Measurements from ENCODE around the gene ADAMTS14.
"Not testable (repeated sequence)": the region's sequence is repeated elsewhere in the genome, so short reads cannot be mapped to it uniquely, and the experiment has no call there.

Gene ADAMTS14

GRCh38 chr10:70758757-70759514 is 86.6 kb downstream of the ADAMTS14 start:
- 0 out of 2 replicates have a peak overlapping the region, but pooled peaks have one; percentile 40 for H3K27ac ChIP-seq
- no peak for TF ChIP-seq Cebpa-rat (IDR thresholded peaks at IDR 0.05)
- no peak overlapping the region for H3K9ac ChIP-seq
- no peaks in the 10 kb centered on the region for H3K27me3 ChIP-seq
- no peaks in the 10 kb centered on the region for H4K20me1 ChIP-seq
- no peak overlapping the region for H3K4me3 ChIP-seq
- H3K4me1 ChIP-seq = peaks cover 43% of the 10 kb centered on the region
- H3K4me2 ChIP-seq = peak overlapping the region; percentile 48; the same call in 1 of the 2 replicates
- H3K9me3 ChIP-seq = no peaks in the 10 kb centered on the region
- H3K36me3 ChIP-seq = no peaks in the 10 kb centered on the region

- no peak overlapping the region for H3K9ac ChIP-seq
These were observed 87.5 kb downstream of the ADAMTS14 start for GRCh38 chr10:70759781-70760180.

GRCh38 chr10:70760271-70760787 is 88.0 kb downstream of the ADAMTS14 start:
- Histone ChIP-seq H3K27me3 (no peaks in the 10 kb centered on the region), H3K9ac (no peak overlapping the region), H3K4me1 (peaks cover 48% of the 10 kb centered on the region), H3K36me3 (no peaks in the 10 kb centered on the region), H3K4me2 (peak overlapping the region; percentile 48; the same call in 1 of the 2 replicates), H4K20me1 (no peaks in the 10 kb centered on the region), H3K9me3 (peaks cover 5% of the 10 kb centered on the region), H3K4me3 (no peak overlapping the region), H3K27ac (peak overlapping the region; percentile 40; the same call in 1 of the 2 replicates)
- no peak for TF ChIP-seq Cebpa-rat (IDR thresholded peaks at IDR 0.05)

More at GRCh38 chr10:70759781-70760180, 87.5 kb downstream of the ADAMTS14 start:
- Histone ChIP-seq H3K4me1 (peaks cover 48% of the 10 kb centered on the region), H3K36me3 (no peaks in the 10 kb centered on the region), H3K9me3 (no peaks in the 10 kb centered on the region), H3K4me2 (peak overlapping the region; percentile 48; the same call in 1 of the 2 replicates), H3K27ac (peak overlapping the region; percentile 40), H3K27me3 (no peaks in the 10 kb centered on the region), H4K20me1 (no peaks in the 10 kb centered on the region), H3K4me3 (no peak overlapping the region)
- 0 out of 2 replicates have a peak, but pooled peaks have one; percentile 27 for TF ChIP-seq Cebpa-rat (IDR thresholded peaks at IDR 0.05)

- H3K9ac ChIP-seq = no peak overlapping the region
- H4K20me1 ChIP-seq = no peaks in the 10 kb centered on the region
- H3K36me3 ChIP-seq = peaks cover 6% of the 10 kb centered on the region; the same call in 1 of the 2 replicates
- H3K9me3 ChIP-seq = peaks cover 13% of the 10 kb centered on the region
- H3K4me2 ChIP-seq = no peak overlapping the region
- no peaks in the 10 kb centered on the region for H3K27me3 ChIP-seq
- H3K4me1 ChIP-seq = peaks cover 48% of the 10 kb centered on the region
- peak overlapping the region; percentile 42; the same call in 1 of the 2 replicates for H3K27ac ChIP-seq
- no peak overlapping the region for H3K4me3 ChIP-seq
- no peak for TF ChIP-seq Cebpa-rat (IDR thresholded peaks at IDR 0.05)
These were observed 88.8 kb downstream of the ADAMTS14 start for GRCh38 chr10:70761031-70761601.

- TF ChIP-seq Cebpa-rat (IDR thresholded peaks at IDR 0.05) = no peak
- no peak overlapping the region for H3K4me3 ChIP-seq
- no peak overlapping the region for H3K9ac ChIP-seq
- peak overlapping the region; percentile 92 for H3K4me2 ChIP-seq
- H3K9me3 ChIP-seq = peaks cover 20% of the 10 kb centered on the region
- no peaks in the 10 kb centered on the region for H4K20me1 ChIP-seq
- H3K27ac ChIP-seq = peak overlapping the region; percentile 82
- no peaks in the 10 kb centered on the region for H3K27me3 ChIP-seq
- H3K36me3 ChIP-seq = peaks cover 8% of the 10 kb centered on the region; the same call in 1 of the 2 replicates
- H3K4me1 ChIP-seq = peaks cover 48% of the 10 kb centered on the region
These were observed 89.5 kb downstream of the ADAMTS14 start for GRCh38 chr10:70761727-70762350.

GRCh38 chr10:70762441-70763175 is 90.3 kb downstream of the ADAMTS14 start:
- H4K20me1 ChIP-seq = no peaks in the 10 kb centered on the region
- H3K36me3 ChIP-seq = peaks cover 8% of the 10 kb centered on the region; the same call in 1 of the 2 replicates
- peaks cover 48% of the 10 kb centered on the region for H3K4me1 ChIP-seq
- H3K27ac ChIP-seq = peak overlapping the region; percentile 82
- H3K4me2 ChIP-seq = peak overlapping the region; percentile 92
- TF ChIP-seq Cebpa-rat (IDR thresholded peaks at IDR 0.05) = peak; percentile 98
- H3K27me3 ChIP-seq = no peaks in the 10 kb centered on the region
- peak overlapping the region; percentile 68; the same call in 1 of the 2 replicates for H3K9ac ChIP-seq
- H3K4me3 ChIP-seq = peak overlapping the region; percentile 31; the same call in 1 of the 2 replicates
- peaks cover 26% of the 10 kb centered on the region for H3K9me3 ChIP-seq

- peaks cover 48% of the 10 kb centered on the region for H3K4me1 ChIP-seq
- peak overlapping the region; percentile 82 for H3K27ac ChIP-seq
- peaks cover 29% of the 10 kb centered on the region for H3K9me3 ChIP-seq
- H4K20me1 ChIP-seq = no peaks in the 10 kb centered on the region
- peak overlapping the region; percentile 31; the same call in 1 of the 2 replicates for H3K4me3 ChIP-seq
- H3K4me2 ChIP-seq = peak overlapping the region; percentile 92
- peak overlapping the region; percentile 68; the same call in 1 of the 2 replicates for H3K9ac ChIP-seq
- TF ChIP-seq Cebpa-rat (IDR thresholded peaks at IDR 0.05) = no peak
- peaks cover 8% of the 10 kb centered on the region; the same call in 1 of the 2 replicates for H3K36me3 ChIP-seq
- no peaks in the 10 kb centered on the region for H3K27me3 ChIP-seq
These were observed 91.3 kb downstream of the ADAMTS14 start for GRCh38 chr10:70763567-70763966.

- Histone ChIP-seq H3K4me2 (no peak overlapping the region), H3K27ac (no peak overlapping the region), H3K4me3 (no peak overlapping the region), H4K20me1 (no peaks in the 10 kb centered on the region), H3K9me3 (peaks cover 29% of the 10 kb centered on the region), H3K27me3 (no peaks in the 10 kb centered on the region), H3K36me3 (peaks cover 8% of the 10 kb centered on the region; the same call in 1 of the 2 replicates), H3K4me1 (peaks cover 30% of the 10 kb centered on the region), H3K9ac (no peak overlapping the region)
- no peak for TF ChIP-seq Cebpa-rat (IDR thresholded peaks at IDR 0.05)
These were observed 93.7 kb downstream of the ADAMTS14 start for GRCh38 chr10:70765794-70766594.

GRCh38 chr10:70768026-70768685 is 95.8 kb downstream of the ADAMTS14 start:
- H3K36me3 ChIP-seq, H3K27me3 ChIP-seq, H3K9ac ChIP-seq, H3K27ac ChIP-seq, H3K4me2 ChIP-seq, H4K20me1 ChIP-seq, H3K4me3 ChIP-seq: not testable (repeated sequence)
- Histone ChIP-seq H3K4me1 (peaks cover 12% of the 10 kb centered on the region), H3K9me3 (peaks cover 29% of the 10 kb centered on the region)
